Inflammatory macrophage treated with lipopolysaccharide for 4 hours (primary cell): ENCODE results near the gene PRR11.
A peak's percentile ranks its signal among the peaks of the same experiment; 100 is the strongest.
"Not testable (repeated sequence)": the region's sequence is repeated elsewhere in the genome, so short reads cannot be mapped to it uniquely, and the experiment has no call there.

Experiments
- DNase-seq: peaks from one replicate; pipeline ENCODE4 v3.0.0-alpha.2; 2020

Gene PRR11

DNA sequence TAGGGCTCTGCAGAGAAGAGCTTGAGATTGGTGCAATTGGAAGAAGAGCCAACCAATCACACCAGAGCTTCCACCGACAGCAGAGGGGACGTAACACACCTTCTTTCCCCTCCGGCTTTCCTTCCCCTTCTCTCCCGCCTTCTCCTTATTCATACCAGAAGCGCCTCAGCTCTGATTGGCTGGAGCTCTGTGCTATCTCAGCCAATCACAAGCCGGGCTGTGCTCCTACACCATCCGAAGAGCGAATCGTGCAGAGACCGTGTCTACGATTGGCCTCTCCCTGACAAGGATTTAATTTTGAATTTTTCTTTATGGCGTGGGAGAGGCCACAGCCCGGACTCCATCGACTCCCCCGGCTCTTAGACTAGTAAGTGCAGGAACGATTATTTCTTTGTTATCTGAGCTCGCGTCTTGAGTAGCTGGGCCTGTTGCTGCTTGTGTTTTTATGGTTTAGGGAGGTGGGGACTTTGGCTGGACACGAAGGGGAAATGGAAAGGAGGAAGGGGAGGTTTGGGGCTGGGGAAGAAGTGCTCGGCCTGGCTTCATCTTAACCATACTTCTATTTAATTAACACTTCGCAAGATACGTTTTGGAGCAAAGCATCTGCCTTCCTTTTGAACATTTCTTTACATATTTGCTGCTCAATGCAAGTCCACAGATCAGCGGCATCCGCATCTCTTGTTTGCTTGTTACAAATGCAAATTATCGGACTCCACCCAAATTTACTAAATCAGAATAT, at the start of gene PRR11:
Gene PRR11 (plus strand): TSS at position 308 of the 739 bp plus-strand sequence. CDS start 14,007 bp downstream, outside the sequence.
- peak; percentile 99 for DNase-seq

DNA sequence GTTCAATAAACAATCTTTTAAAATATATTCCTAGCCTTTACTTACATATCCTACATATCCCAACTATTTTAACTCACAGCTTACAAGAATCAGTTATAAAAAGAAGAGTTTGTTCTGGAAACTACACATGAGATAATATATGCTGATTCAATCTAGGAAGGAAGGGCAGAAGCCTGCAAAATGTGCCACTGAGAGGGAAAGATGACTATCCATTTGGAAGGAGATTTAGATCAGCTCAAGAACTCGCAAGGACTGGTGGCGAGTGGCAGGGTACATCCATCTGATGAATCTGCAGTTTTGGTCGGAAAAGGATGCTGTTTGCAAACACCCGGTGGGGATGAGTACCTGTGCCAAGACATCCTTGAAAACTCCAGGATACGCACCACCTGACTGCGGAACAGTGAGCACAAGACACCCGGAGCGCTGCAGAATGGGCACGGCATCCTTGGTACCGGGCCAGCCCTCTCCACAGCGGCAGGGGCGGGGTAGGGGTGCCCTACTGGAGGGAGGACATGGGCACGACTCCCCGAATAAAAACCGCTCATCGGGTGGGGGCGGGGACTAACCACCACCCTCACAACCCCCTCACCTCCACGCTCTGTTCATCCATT, 49.6 kb upstream of the PRR11 start:
- DNase-seq, result peak; percentile 15

DNA sequence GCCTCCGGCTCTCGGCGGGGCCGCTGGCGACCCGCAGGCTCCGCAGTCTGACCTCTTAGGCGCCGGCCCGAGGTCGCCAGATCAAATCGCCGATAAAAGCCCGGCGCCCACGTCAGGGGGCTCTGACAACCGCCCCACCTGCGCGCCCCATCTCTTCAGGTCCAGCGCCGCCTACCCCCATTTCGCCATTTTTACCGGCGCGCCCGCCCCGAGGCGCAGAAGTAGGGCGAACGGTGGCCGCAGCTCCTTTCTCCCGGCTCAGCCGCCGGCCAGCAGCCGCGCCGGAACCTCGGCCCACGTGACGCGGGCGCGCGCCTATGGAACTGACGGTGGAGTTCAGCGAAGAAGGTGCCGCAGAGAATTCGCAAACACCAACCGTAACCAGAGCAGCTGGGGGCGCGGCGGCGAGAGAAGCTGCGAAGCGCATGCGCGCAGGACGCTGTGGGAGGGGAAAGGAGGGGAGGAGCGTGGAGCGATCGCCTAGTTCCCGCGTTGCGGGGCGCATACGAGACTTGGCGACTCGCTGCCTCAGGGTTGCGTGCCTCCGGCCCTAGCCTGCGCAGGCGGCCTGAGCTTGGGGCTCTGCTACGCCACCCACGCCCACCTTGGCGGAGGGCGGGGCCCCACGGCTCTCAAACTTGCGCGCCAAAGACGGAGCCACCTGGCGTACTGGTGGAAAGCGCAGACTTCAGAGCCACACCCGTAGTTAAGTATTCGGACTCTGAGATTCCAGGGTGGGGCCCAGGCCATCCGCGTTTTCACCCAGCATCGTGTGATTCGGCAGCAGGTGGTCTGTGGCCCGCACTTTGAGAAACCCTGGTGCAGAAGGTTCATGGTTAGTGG, 48.9 kb upstream of the PRR11 start, which contains the start of gene TRIM37:
Gene TRIM37 (minus strand): TSS at position 418 of the 843 bp plus-strand sequence. CDS start 419 bp downstream, outside the sequence.
- peak; percentile 99 for DNase-seq

DNA sequence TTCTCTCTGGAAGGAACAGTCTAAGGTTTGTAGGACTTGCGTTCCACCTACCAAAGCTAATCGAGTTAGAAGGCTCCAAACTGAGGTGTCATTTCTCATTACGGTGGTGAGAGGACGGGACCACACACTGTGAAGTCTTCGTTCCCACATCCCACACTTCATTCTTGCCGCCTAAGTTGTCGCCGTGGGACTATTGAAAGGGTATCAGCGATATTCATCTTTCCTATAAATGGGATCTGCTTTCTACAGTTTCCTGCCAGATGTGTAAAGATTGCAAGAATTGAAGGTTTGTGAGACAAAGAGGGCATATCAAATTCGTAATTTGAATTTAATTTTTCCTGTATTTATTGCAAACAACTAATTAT, 48.3 kb upstream of the PRR11 start:
- DNase-seq, result no peak

DNA sequence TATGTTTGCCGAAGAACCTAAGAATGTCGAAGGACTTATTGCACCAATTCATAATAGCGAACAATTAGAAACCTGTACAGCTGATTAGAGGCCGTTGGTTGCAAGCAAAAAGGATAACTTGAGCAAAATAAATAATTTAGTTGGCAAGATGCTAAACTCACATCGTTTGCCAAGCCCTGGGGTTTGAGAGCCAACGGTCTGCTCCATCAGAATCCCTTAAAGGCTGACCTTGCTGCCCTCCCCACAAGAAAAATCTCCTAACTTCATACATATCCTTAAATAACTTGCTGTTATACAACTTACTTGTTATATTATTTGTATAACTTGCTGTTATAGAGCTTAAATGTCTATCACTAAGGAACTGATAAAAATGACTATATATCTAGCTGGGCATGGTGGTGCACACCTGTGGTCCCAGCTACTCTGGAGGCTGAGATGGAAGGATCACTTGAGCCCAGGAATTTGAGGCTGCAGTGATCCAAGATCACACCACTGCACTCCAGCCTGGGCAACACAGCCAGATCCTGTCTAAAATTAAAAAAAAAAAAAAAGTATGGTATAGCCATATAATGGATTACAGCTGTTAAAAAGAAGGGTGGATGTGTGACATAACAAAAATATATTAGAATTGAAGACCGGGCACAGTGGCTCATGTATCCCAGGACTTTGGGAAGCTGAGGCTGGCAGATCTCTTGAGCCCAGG, 47.0 kb upstream of the PRR11 start:
- no peak for DNase-seq

DNA sequence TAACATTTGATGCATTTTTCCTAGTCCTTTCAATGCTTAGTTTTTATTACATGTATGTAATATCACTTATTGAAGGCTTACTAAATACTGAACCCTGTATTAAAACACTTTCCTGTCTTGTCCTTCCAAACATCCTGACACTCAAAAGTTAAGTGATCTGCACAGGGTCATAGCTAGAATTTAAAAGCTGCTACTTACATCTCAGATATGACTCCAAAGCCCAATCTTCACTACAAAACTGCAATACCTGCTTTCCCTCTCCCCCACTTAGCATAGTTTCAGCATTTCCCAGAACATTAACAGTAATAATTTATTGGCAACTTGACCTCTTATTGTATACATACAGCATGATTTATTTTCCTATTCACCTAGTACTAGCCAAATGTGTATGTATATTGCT, 44.6 kb upstream of the PRR11 start:
- DNase-seq, result no peak

DNA sequence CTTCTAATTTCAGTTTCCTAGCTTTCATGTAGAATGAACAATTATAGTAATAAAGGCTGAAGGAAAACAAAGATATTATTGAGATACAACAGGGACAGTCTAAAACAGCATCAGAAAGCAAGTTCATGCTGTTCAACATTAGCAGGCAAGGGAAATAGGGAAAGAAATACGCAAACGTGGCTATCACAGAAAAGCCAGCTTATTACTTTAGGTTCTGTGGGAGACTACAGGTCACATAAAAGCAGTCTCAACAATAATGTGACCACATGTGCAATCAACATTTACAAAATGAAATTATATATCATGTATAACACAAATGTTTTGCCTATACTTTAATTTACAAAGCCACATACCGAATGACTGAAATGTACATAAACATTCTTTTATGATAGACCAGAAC, 44.0 kb upstream of the PRR11 start:
- DNase-seq, result no peak

DNA sequence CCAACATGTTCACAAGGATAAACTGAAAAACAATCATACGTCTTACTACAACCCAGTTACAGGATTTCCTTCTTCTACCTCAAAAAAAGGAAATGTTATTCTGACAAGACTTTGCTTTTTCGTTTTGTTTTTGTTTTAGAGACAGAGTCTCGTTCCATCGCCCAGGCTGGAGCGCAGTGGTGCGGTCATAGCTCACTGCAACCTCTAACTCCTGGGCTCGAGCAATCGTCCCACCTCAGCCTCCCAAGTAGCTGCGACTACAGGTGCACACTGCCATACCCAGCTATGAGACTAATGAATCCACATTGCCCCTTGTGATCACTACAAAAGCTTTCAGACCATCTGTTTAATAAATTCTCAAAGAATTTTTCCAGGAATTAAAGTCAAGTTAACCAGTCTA, 40.1 kb upstream of the PRR11 start:
- no peak for DNase-seq

DNA sequence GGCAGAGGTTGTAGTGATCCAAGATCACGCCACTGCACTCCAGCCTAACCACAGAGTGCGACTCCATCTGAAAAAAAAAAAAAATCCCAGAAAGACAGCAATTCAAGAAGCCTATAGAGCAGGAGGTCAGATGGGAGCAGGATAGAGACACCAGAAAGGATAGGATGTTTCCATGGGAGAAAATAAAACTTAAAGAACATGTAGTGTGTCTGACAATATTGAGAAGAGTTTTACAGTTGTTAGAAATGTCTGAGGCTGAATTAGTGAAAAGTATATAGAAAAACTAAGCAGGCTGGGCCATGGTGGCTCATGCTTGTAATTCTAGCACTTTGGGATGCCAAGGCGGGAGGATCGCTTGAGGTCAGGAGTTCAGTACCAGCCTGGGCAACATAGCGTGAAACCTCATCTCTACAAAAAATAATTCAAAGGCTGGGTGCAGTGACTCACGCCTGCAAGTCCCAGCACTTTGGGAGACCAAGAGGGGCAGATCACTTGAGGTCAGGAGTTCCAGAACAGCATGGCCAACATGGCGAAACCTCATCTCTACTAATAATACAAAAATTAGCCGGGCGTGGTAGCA, 33.6 kb upstream of the PRR11 start:
- no peak for DNase-seq

DNA sequence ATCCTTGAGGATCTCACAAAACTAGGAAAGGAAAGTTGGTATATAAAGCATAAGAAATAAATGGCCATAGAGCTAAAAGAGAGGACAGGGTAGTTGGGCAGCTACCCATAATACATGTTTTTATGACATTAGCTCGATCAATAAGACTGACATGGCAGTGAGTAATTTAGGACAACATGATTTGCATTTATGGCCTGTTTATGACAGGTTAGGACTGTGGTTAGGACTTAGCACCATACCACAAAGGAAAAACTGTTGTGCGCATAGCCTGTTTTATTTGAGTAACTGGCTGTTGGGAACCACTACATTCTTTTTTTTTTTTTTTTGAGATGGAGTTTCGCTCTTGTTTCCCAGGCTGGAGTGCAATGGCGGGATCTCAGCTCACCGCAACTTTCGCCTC, 30.9 kb upstream of the PRR11 start:
- DNase-seq, result no peak

DNA sequence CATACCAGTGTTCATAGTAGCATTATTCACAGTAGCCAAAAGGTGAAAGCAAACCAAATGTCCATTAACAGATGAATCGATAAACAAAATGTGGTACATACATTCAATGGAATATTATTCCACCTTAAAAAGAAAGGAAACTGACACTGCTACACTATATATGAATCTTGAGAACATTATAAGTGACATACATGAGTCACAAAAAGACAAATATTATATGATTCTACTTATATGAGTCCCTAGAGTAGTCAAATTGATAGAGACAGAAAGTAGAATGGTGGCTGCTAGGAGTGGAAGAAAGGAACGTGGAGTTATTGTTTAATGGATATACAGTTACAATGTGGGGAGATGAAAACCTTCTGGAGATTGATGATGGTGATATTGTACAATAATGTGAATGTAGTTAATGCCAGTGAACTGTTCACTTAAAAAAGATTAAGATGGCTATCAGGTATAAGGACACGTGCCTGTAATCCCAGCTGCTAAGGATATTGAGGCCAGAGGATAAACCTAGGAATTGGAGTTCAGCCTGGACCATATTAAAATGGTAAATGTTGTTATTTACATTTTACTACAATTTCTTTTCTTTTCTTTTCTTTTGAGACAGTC, 28.6 kb upstream of the PRR11 start:
- no peak for DNase-seq

DNA sequence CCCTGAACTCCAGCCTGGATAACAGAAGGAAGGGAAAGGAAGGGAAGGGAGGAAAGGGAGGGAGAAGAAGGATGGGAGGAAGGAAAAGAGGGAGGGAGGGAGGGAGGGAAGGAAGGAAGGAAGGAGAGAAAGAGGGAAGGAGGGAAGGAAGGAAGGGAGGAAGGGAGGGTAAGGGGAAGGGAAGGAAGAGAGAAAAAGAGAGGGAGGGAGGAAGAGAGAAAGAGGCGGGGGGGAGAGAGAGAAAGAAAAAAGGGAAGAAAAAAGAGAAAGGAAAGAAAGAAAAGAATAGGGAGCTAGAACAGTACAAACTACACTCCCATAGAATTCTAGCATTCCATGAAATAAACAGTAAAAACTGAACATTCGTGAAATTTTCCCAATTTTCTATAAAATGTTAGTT, 25.7 kb upstream of the PRR11 start:
- no peak for DNase-seq

DNA sequence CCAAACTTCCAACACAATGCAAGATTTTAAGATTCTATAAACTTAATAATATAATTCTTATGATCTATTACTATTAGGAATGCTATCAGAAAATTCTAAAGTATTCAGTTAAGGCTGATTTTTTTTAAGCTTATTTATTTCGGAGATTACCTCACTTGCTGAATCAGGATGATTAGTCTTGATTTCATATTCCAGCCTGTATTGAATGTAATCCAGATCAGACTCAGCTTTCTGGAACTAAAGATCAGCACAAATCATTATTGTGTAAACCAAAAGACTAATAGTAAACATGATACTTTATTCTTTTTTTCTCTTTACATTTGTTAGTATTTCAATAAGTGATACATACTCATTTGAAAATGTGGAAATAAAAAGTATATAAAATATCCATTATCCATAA, 24.4 kb upstream of the PRR11 start:
- no peak for DNase-seq

DNA sequence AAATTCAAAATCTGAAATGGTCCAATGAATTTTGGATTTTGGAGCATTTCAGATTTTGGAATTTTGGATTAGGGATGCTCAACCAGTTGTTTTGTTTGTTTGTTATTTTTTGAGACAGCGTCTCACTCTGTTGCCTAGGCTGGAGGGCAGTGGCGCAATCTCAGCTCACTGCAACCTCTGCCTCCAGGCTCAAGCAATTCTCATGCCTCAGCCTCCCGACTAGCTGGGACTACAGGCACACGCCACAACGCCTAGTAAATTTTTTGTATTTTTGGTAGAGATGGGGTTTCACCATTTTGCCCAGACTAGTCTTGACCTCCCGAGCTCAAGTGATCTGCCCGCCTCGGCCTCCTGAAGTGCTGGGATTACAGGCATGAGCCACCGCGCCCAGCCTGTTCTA, 17.2 kb upstream of the PRR11 start:
- DNase-seq, result not testable (repeated sequence)

DNA sequence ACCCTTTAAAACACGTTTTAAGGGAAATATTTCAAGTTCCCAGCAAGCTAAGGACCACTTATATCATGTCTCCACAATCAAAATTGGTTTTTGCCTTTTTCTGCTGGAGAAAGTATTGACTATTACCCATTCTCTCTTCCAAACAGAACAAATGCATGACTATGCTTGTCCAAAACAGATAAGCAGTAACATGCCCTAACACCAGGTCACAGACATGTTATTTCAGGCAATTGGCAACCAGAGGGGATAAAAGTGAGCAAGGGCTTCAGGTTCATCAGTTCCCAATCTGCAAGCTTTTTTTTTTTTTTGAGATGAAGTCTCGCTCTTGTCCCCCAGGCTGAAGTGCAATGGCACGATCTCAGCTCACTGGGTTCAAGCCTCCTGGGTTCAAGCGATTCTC, 15.6 kb upstream of the PRR11 start:
- no peak for DNase-seq

DNA sequence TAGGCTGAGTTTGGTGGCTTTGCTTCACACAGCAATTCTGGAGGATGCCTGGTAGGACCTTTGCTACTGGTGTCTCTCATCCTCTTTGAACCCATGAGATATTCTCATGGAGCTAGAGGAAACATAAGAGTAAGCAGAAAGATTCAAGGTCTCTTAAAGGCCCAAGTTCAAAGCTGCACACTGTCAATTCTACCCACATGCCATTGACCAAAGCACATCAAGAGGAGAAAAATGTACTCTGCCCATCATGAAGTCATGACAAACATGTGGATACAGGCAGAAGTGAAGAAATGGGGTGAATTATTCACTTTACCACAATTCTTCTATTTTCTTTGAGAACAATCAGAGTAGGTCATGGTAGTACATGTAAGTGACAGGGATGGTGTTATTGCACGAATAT, 13.7 kb upstream of the PRR11 start:
- no peak for DNase-seq

DNA sequence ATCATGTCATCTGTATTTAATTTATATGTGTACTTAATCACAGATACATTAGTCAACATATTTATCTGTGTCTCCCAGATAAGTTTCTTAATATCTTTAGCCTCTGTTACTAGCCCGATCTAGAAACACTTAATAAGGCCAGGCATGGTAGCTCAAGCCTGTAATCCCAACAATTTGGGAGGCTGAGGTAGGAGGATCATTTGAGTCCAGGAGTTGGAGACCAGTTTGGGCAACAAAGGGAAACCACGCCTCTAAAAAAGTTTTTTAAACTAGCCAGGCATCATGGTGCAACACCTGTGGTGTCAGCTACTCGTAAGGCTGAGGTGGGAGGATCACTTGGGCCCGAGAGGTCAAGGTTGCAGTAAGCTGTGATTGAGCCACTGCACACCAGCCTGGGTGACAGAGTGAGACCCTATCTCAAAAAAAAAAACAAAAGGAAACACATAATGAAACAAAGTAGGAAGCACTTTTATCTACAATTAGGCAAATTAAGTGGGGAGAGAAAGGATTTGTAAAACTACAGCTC, 9.9 kb upstream of the PRR11 start:
- no peak for DNase-seq

DNA sequence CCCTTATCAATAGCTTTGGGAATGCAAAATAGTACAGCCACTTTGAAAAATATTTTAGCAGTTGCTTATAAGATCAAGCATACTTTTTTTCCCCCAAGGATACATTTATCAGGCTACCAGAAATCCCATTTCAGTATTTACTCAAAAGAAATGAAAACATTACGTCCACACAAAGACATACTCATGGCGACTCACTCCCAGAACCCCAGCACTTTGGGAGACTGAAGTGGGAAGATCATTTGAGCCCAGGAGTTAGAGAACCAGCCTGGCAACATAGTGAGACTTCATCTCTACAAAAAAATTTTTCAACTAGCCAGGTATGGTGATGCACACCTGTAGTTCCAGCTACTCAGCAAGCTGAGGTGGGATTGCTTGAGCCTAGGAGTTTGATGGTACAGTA, 6.5 kb upstream of the PRR11 start:
- DNase-seq, result no peak

DNA sequence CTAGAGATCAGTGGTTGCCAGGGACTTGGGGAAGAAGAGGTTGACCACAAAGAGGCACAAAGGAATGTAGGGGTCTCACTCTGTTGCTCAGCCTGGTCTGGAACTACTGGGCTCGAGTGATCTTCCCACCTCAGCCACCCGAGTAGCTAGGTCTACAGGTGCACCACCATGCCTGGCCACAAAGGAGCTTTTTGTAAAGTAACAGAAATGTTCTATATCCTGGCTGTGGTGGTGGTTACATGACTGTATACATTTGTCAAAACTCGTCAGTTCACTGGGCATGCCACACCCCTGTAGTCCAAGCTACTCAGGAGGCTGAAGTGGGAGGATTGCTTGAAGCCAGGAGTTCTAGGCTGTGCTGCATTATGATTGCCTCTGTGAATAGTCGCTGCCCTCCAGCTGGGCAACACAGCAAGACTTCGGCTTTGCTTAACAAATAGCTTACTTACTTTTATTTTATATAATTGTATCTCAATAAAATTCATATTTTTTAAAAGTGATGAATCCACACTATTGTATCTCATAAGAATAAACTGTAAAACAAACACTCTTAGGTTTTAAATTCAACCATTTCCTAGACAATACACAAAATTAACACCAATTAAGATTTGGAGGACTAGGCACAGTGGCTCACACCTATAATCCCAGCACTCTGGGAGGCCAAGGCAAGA, 5.6 kb upstream of the PRR11 start:
- DNase-seq, result no peak

DNA sequence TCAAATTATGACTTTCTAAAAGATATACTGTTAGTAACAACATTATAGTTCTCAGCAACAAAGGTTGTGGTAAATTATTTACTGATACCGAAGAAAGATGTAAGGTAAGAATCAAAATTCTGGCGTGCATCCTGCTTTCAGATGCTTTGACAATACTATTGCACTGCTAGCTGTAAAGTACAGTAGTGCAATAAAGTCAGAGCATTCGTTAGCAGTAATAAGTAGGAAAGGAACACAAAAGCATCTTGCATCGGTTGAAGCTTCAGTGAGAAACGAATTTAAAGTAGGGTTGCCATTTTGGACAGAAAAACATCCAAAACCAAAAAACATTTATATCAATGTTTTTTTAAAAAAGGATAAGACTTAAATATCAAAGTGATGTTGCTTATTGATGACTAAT, 4.5 kb upstream of the PRR11 start:
- DNase-seq, result no peak

DNA sequence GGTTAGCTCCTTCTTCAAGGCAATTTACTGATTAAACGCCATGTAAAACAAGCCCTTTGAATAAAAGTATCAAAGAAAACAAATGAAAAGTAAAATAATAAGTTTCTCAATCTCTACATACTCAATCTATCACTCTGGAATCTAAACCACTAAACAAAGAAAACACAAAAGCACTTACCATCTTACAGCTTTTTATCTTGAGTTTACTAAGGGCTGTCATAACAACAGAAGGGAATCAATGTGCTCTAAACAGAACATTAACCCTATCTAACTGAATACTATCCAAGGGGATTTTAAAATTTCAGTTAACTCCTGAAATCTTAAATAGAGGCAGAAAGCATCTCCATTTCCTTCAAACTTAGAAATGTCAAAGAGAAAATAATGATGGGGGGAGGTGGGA, 4.0 kb upstream of the PRR11 start:
- no peak for DNase-seq

DNA sequence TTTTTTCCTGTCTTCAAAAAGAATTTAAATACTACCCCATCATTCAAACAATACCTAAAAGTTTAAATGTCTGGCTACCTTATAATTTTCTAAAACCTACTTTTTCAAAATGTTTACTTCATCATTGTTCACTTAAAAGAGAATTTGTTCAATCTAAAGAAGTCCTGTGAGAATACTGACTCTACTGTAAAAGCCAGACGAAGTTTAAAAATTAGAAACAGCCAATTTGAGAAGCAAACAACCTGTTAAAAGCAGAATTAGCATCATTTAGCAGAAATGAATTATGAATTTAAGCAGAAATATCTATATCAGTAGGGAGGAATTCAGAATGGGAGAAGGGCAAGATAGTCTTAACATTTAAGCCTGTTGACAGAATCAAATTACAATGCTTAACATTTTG, 2.6 kb upstream of the PRR11 start:
- DNase-seq, result no peak
